ENCODE results near the gene AGPS. TPM values are rescaled to one million over a fixed set of nuclear protein-coding genes. Genes with fewer than 3 reads are reported as not detected.
"Not testable (repeated sequence)": the region's sequence is repeated elsewhere in the genome, so short reads cannot be mapped to it uniquely, and the experiment has no call there.

The AGPS gene
- total RNA-seq, 6 experiments from 2014 or later, result 36.0 to 47.6 (median 43.1) TPM

- H3K9me3 Mint-ChIP-seq, result peaks cover 11% of the 10 kb centered on the region
- peaks cover 18% of the 10 kb centered on the region for H3K4me1 Mint-ChIP-seq (ENCODE audit: low read depth)
- TF ChIP-seq, protein P1, sequence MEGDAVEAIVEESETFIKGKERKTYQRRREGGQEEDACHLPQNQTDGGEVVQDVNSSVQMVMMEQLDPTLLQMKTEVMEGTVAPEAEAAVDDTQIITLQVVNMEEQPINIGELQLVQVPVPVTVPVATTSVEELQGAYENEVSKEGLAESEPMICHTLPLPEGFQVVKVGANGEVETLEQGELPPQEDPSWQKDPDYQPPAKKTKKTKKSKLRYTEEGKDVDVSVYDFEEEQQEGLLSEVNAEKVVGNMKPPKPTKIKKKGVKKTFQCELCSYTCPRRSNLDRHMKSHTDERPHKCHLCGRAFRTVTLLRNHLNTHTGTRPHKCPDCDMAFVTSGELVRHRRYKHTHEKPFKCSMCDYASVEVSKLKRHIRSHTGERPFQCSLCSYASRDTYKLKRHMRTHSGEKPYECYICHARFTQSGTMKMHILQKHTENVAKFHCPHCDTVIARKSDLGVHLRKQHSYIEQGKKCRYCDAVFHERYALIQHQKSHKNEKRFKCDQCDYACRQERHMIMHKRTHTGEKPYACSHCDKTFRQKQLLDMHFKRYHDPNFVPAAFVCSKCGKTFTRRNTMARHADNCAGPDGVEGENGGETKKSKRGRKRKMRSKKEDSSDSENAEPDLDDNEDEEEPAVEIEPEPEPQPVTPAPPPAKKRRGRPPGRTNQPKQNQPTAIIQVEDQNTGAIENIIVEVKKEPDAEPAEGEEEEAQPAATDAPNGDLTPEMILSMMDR (IDR thresholded peaks at IDR 0.05), result no peak
- no peaks in the 10 kb centered on the region; the same call in 1 of the 2 replicates for H3K27me3 Mint-ChIP-seq (ENCODE audit: insufficient read depth)
- H3K4me3 Mint-ChIP-seq, result no peak overlapping the region
- H3K27ac Mint-ChIP-seq, result no peak overlapping the region
- DNase-seq, result no peak
- H3K36me3 Mint-ChIP-seq (ENCODE audit: low read depth), result peaks cover 33% of the 10 kb centered on the region
Observed at GRCh38 chr2:177482195-177482594, 89.6 kb downstream of the AGPS start.

DNA sequence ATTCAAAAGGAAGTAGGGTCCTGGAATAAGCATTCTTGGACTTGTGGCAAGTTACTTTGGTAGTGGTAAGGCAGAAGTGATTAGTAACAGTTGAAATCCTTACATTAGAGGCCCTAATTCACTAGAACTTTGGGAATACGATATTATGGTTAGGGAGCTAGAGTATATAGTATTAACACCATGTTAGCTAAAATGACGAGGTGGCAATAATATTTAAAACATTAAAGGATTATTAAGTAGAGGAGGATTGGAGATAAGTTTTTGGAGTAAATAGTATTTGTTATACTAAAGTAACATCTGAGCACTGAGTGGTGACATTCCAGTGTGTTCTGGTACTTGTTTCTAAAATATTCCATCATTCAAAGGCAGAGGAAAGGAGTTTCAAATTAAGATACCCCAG lies 91.0 kb downstream of the AGPS start:
- Mint-ChIP-seq H3K27me3 (ENCODE audit: insufficient read depth) (no peaks in the 10 kb centered on the region; the same call in 1 of the 2 replicates), H3K4me1 (ENCODE audit: low read depth) (peaks cover 18% of the 10 kb centered on the region), H3K9me3 (peaks cover under 1% of the 10 kb centered on the region), H3K36me3 (ENCODE audit: low read depth) (peaks cover 19% of the 10 kb centered on the region), H3K4me3 (no peak overlapping the region), H3K27ac (peak overlapping the region; percentile 6; the same call in 1 of the 2 replicates)
- DNase-seq, result no peak
- TF ChIP-seq, protein P1 (IDR thresholded peaks at IDR 0.05), result no peak

- no peak for DNase-seq
- TF ChIP-seq, protein P1 (IDR thresholded peaks at IDR 0.05), result no peak
- H3K4me1 Mint-ChIP-seq (ENCODE audit: low read depth), result peaks cover 18% of the 10 kb centered on the region
- no peaks in the 10 kb centered on the region; the same call in 1 of the 2 replicates for H3K27me3 Mint-ChIP-seq (ENCODE audit: insufficient read depth)
- no peak overlapping the region for H3K4me3 Mint-ChIP-seq
- H3K27ac Mint-ChIP-seq, result no peak overlapping the region
- no peaks in the 10 kb centered on the region for H3K9me3 Mint-ChIP-seq
- peaks cover 12% of the 10 kb centered on the region for H3K36me3 Mint-ChIP-seq (ENCODE audit: low read depth)
Observed at GRCh38 chr2:177484180-177484795, 91.7 kb downstream of the AGPS start.

GRCh38 chr2:177485657-177486056 lies 93.1 kb downstream of the AGPS start:
- not testable (repeated sequence) for H3K27me3 Mint-ChIP-seq (ENCODE audit: insufficient read depth); H3K9me3 Mint-ChIP-seq; DNase-seq; H3K36me3 Mint-ChIP-seq (ENCODE audit: low read depth); H3K27ac Mint-ChIP-seq; H3K4me3 Mint-ChIP-seq
- peaks cover 18% of the 10 kb centered on the region for H3K4me1 Mint-ChIP-seq (ENCODE audit: low read depth)

DNA sequence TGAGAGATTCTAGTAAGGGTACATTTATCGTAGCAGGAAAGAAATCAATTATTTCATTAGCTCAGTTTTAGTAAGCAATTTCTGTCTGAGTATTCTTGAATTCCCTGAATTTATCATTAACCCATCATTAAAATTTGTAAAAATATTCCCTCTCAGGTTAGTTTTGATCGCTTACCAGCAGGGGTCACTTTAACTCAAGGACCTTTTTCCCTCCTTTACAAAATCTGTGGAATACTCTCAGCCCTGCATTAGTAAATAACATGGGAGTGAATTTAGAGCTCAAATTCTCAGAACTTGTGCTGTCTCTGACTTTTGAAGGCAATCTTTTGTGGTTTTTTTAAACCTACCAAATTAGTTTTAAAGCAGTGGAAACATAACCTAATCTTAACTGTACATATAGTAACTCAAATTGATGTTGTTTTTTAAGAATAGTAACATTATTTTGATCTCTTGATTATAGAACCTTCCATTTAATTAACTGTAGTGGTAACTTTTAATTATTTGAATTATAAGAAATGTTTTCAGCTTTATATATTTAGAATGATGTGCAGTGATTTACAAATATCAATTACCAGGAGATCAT lies 97.2 kb downstream of the AGPS start:
- Mint-ChIP-seq H3K36me3 (ENCODE audit: low read depth) (peaks cover 11% of the 10 kb centered on the region; the same call in 1 of the 2 replicates), H3K27ac (no peak overlapping the region), H3K27me3 (ENCODE audit: insufficient read depth) (no peaks in the 10 kb centered on the region), H3K4me3 (no peak overlapping the region), H3K4me1 (ENCODE audit: low read depth) (no peaks in the 10 kb centered on the region), H3K9me3 (no peaks in the 10 kb centered on the region)
- DNase-seq, result peak; percentile 32
- TF ChIP-seq, protein P1 (IDR thresholded peaks at IDR 0.05), result peak; percentile 86

GRCh38 chr2:177495945-177496344 lies 103.4 kb downstream of the AGPS start:
- no peaks in the 10 kb centered on the region for H3K9me3 Mint-ChIP-seq
- H3K27me3 Mint-ChIP-seq (ENCODE audit: insufficient read depth), result no peaks in the 10 kb centered on the region
- peaks cover 1% of the 10 kb centered on the region for H3K4me1 Mint-ChIP-seq (ENCODE audit: low read depth)
- TF ChIP-seq, protein P1 (IDR thresholded peaks at IDR 0.05), result no peak
- DNase-seq, result no peak
- no peak overlapping the region for H3K27ac Mint-ChIP-seq
- H3K4me3 Mint-ChIP-seq, result no peak overlapping the region
- H3K36me3 Mint-ChIP-seq (ENCODE audit: low read depth), result peaks cover 5% of the 10 kb centered on the region; the same call in 1 of the 2 replicates

Measured in HFFc6 (cell line).